SK-N-SH (cell line): ENCODE measurements around the gene HSPH1.

Experiments
- FOXM1 ChIP-seq: IDR thresholded peaks from 2 replicates; pipeline ENCODE4 v1.4.0; 2012; ENCODE audit warnings: low read depth, mild to moderate bottlenecking
- GATA2 ChIP-seq: sonication (generic); formaldehyde crosslinking; IDR thresholded peaks from 2 replicates; pipeline ENCODE4 v1.5.0; 2020; ENCODE audit warnings: mild to moderate bottlenecking, missing genetic modification reagents
- RCOR1 ChIP-seq: fragments of 150-350 bp; IDR thresholded peaks from 2 replicates; pipeline ENCODE4 v1.6.1; 2017; ENCODE audit warnings: antibody characterized with exemption, low read length
- TCF12 ChIP-seq: IDR thresholded peaks from 2 replicates; pipeline ENCODE4 v1.4.0; 2012
- TEAD4 ChIP-seq: IDR thresholded peaks from 2 replicates; pipeline ENCODE4 v1.4.0; 2012; ENCODE audit warnings: mild to moderate bottlenecking, borderline replicate concordance; ENCODE audit not compliant: insufficient read depth
- TF ChIP-seq, protein P1 (sequence below): IDR thresholded peaks from 2 replicates; pipeline ENCODE4 v1.6.1; 2012; ENCODE audit warnings: mild to moderate bottlenecking, low read depth, low read length, moderate library complexity
- TF ChIP-seq, protein P2 (sequence below): fragments of 200-600 bp; sonication (generic); IDR thresholded peaks from 2 replicates; pipeline ENCODE4 v1.6.1; 2017; ENCODE audit warnings: antibody characterized with exemption, mild to moderate bottlenecking, moderate library complexity
- TF ChIP-seq, protein P3 (sequence below): IDR thresholded peaks from 2 replicates; pipeline ENCODE4 v1.4.0; 2012; ENCODE audit warnings: low read depth, borderline replicate concordance
- TF ChIP-seq, protein P4 (sequence below): IDR thresholded peaks from 2 replicates; pipeline ENCODE4 v1.4.0; 2012; ENCODE audit warnings: low read depth
- TF ChIP-seq, protein P5 (sequence below): IDR thresholded peaks from 2 replicates; pipeline ENCODE4 v1.4.0; 2012; ENCODE audit warnings: low read depth, borderline replicate concordance

DNA sequence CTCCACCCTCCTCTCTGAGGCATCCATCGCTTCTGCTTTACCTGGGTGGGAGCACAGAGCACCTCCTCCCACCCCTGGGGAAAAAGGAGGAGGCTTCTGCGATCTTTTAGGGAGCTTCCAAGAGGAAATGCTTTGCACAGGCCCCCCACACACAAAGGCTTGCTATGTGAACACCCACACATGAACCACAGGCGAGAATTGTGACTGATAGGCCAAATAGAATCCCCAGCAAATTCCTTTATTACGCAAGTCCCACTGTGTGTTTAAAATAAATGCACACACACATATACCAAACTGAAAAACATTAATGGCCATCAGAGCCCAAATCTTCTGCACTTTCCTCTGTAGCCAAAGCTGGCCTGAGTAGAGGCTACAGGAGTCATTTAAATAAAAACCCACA is 50.6 kb downstream of the HSPH1 start:
- TF ChIP-seq, protein P1, sequence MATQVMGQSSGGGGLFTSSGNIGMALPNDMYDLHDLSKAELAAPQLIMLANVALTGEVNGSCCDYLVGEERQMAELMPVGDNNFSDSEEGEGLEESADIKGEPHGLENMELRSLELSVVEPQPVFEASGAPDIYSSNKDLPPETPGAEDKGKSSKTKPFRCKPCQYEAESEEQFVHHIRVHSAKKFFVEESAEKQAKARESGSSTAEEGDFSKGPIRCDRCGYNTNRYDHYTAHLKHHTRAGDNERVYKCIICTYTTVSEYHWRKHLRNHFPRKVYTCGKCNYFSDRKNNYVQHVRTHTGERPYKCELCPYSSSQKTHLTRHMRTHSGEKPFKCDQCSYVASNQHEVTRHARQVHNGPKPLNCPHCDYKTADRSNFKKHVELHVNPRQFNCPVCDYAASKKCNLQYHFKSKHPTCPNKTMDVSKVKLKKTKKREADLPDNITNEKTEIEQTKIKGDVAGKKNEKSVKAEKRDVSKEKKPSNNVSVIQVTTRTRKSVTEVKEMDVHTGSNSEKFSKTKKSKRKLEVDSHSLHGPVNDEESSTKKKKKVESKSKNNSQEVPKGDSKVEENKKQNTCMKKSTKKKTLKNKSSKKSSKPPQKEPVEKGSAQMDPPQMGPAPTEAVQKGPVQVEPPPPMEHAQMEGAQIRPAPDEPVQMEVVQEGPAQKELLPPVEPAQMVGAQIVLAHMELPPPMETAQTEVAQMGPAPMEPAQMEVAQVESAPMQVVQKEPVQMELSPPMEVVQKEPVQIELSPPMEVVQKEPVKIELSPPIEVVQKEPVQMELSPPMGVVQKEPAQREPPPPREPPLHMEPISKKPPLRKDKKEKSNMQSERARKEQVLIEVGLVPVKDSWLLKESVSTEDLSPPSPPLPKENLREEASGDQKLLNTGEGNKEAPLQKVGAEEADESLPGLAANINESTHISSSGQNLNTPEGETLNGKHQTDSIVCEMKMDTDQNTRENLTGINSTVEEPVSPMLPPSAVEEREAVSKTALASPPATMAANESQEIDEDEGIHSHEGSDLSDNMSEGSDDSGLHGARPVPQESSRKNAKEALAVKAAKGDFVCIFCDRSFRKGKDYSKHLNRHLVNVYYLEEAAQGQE, result no peak
- TF ChIP-seq, protein P2, sequence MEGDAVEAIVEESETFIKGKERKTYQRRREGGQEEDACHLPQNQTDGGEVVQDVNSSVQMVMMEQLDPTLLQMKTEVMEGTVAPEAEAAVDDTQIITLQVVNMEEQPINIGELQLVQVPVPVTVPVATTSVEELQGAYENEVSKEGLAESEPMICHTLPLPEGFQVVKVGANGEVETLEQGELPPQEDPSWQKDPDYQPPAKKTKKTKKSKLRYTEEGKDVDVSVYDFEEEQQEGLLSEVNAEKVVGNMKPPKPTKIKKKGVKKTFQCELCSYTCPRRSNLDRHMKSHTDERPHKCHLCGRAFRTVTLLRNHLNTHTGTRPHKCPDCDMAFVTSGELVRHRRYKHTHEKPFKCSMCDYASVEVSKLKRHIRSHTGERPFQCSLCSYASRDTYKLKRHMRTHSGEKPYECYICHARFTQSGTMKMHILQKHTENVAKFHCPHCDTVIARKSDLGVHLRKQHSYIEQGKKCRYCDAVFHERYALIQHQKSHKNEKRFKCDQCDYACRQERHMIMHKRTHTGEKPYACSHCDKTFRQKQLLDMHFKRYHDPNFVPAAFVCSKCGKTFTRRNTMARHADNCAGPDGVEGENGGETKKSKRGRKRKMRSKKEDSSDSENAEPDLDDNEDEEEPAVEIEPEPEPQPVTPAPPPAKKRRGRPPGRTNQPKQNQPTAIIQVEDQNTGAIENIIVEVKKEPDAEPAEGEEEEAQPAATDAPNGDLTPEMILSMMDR, result no peak
- TF ChIP-seq, protein P3, sequence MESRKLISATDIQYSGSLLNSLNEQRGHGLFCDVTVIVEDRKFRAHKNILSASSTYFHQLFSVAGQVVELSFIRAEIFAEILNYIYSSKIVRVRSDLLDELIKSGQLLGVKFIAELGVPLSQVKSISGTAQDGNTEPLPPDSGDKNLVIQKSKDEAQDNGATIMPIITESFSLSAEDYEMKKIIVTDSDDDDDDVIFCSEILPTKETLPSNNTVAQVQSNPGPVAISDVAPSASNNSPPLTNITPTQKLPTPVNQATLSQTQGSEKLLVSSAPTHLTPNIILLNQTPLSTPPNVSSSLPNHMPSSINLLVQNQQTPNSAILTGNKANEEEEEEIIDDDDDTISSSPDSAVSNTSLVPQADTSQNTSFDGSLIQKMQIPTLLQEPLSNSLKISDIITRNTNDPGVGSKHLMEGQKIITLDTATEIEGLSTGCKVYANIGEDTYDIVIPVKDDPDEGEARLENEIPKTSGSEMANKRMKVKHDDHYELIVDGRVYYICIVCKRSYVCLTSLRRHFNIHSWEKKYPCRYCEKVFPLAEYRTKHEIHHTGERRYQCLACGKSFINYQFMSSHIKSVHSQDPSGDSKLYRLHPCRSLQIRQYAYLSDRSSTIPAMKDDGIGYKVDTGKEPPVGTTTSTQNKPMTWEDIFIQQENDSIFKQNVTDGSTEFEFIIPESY, result no peak
- TF ChIP-seq, protein P4, sequence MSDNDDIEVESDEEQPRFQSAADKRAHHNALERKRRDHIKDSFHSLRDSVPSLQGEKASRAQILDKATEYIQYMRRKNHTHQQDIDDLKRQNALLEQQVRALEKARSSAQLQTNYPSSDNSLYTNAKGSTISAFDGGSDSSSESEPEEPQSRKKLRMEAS, result no peak
- TF ChIP-seq TCF12 (no peak), FOXM1 (no peak), TEAD4 (no peak), GATA2 (no peak), RCOR1 (no peak)
- TF ChIP-seq, protein P5, sequence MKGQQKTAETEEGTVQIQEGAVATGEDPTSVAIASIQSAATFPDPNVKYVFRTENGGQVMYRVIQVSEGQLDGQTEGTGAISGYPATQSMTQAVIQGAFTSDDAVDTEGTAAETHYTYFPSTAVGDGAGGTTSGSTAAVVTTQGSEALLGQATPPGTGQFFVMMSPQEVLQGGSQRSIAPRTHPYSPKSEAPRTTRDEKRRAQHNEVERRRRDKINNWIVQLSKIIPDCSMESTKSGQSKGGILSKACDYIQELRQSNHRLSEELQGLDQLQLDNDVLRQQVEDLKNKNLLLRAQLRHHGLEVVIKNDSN, result no peak
